GM12874 (cell line): Measurements from ENCODE around the gene ZNF22.

Experiments
- TF ChIP-seq, protein P1 (sequence below): IDR thresholded peaks from 2 replicates; pipeline ENCODE4 v1.5.1; 2011; ENCODE audit warnings: low read depth, mild to moderate bottlenecking, control low read depth, low read length, moderate library complexity; ENCODE audit not compliant: insufficient read depth

The ZNF22 gene

DNA sequence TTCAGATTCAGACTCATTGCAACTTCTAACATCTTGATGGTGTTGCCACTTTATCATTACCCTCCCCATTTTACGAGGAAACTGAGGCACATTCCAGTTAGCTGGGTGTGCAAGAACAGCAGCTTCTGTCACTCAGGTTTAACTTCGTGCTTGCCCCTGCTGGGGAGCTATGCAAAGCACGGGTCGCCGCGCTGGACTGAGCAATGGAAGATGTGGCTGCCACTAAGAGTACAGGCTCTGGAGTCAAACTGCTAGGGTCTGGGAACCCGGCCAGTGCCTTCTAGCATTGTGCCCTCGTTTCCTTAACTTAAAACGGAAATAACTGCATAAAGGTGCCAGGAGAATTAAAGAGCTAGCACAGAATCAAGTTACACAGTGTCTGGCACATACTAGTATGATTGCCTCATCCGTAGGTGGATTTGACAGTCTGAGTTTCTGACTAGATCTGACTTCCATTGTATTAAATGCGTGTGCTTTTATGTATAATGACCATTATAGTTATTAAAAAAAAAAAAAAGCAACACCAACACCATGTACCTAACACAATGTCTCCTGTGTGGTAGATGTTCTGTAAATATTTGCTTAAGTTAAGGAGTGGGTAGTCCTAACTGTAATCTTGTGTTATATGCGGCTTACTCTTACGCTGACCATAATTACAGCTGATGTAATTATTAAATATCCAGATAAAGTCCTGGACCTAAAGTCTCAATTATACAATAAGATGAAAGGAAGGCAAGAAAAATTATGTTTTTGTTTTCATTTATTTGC is 842 bp downstream of the ZNF22 start:
- TF ChIP-seq, protein P1, sequence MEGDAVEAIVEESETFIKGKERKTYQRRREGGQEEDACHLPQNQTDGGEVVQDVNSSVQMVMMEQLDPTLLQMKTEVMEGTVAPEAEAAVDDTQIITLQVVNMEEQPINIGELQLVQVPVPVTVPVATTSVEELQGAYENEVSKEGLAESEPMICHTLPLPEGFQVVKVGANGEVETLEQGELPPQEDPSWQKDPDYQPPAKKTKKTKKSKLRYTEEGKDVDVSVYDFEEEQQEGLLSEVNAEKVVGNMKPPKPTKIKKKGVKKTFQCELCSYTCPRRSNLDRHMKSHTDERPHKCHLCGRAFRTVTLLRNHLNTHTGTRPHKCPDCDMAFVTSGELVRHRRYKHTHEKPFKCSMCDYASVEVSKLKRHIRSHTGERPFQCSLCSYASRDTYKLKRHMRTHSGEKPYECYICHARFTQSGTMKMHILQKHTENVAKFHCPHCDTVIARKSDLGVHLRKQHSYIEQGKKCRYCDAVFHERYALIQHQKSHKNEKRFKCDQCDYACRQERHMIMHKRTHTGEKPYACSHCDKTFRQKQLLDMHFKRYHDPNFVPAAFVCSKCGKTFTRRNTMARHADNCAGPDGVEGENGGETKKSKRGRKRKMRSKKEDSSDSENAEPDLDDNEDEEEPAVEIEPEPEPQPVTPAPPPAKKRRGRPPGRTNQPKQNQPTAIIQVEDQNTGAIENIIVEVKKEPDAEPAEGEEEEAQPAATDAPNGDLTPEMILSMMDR = 0 out of 2 replicates have a peak, but pooled peaks have one; percentile 19

GRCh38 chr10:45003432-45004000 is 2.8 kb downstream of the ZNF22 start:
- TF ChIP-seq, protein P1 = no peak

GRCh38 chr10:45004661-45005060 is 3.9 kb downstream of the ZNF22 start:
- TF ChIP-seq, protein P1 = no peak

GRCh38 chr10:45005284-45005683 is 4.6 kb downstream of the ZNF22 start:
- TF ChIP-seq, protein P1 = no peak

- TF ChIP-seq, protein P1 = no peak
These were observed 5.7 kb downstream of the ZNF22 start for GRCh38 chr10:45006276-45007030.

DNA sequence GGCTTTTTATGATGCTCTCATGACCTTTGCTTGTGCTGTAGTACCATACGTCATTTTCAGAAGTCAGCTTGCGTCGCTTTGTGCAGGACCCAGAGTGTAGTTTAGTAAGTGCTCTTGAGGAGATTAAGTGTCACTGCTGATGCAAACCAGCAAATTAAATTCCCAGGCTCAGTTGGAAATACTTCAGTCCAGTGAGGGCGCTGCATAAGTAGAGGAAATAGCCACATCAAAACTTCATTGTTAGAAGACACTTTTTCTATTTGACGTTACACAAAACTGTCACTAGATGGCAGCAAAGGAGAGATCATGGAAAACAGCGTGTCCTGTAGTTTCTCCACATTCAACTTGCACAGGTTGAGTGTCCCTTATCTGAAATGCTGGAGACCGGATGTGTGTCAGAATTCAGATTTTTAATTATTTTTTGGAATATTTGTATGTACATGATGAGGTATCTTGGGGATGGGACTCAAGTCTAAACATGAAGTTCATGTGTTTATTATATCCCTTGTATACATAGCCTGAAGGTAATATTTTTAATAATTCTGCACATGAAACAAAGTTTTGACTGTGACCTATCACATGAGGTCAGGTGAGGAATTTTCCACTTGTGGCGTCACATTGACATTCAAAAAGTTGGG is 7.9 kb downstream of the ZNF22 start:
- TF ChIP-seq, protein P1 = peak; percentile 54

- TF ChIP-seq, protein P1 = no peak
These were observed 14.9 kb downstream of the ZNF22 start for GRCh38 chr10:45015590-45015989.
